GM12892 (cell line): Measurements from ENCODE around the gene VPS50.

Experiments used
- POLR2A ChIP-seq: IDR thresholded peaks from 2 replicates; pipeline ENCODE4 v1.6.1; 2011; ENCODE audit warnings: low read depth, low read length, control low read depth
- POLR2AphosphoS5 ChIP-seq: IDR thresholded peaks from 2 replicates; pipeline ENCODE4 v1.6.1; 2011; ENCODE audit warnings: low read depth, low read length, control low read depth
- TAF1 ChIP-seq: IDR thresholded peaks from 2 replicates; pipeline ENCODE4 v1.6.1; 2011; ENCODE audit warnings: low read depth, mild to moderate bottlenecking, control low read depth, low read length, borderline replicate concordance

GRCh38 chr7:93231259-93231658 lies 907 bp upstream of the VPS50 start:
- TF ChIP-seq POLR2A: no peak
- no peak for TF ChIP-seq POLR2AphosphoS5
- TF ChIP-seq TAF1: no peak
